ENCODE results near the gene FSD1L.

DNA sequence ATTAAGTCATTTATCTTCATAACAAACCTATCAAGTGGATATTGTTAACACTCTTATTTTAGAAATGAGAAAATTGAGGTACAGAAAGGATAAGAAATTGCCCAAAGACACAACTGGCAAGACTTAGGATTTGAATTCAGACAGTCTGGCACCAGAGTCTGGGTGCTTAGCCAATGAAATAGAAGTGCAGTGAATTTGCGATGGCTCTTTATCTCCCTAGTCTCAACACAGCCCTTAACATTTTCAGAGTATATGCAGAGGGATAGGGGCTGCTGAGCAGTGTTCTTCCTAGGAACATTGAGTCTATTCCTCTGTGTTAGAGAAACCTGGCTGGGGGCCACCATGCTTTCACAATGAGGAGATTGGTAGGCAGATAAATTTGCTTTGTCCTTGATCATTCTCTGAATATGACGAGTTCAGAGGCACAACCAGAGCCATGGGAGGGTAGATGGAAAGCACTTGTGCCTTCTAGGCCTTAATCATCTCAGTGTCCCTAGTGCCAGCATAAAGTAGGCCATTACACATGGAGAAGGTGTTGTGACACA, 6.1 kb upstream of the FSD1L start:
- TF ChIP-seq CTCF (IDR thresholded peaks at IDR 0.05) (no peak), POLR2A (IDR thresholded peaks at IDR 0.05) (no peak), EP300 (IDR thresholded peaks at IDR 0.05) (no peak), POLR2AphosphoS5 (IDR thresholded peaks at IDR 0.05) (no peak)
